IMR-90 (cell line): ENCODE data around the gene ATG9B. TPM values are rescaled to one million over a fixed set of nuclear protein-coding genes. Genes with fewer than 3 reads are reported as not detected.

Experiments
- ATAC-seq: fragments of 200-7000 bp; cut with Tn5 transposase; 2 replicates; pipeline ENCODE4 v1.9.1; 2020; ENCODE audit warnings: low read depth, mild to moderate bottlenecking, moderate library complexity
- BruUV-seq: library from RNA; stranded (reverse); fragments of 400-500 nt; replicated peaks from 2 replicates; lab custom pipeline; 2021; lab: Mats Ljungman, UMichigan
- CTCF ChIA-PET: fragments of 300-600 bp; formaldehyde crosslinking; extraction: SDS; loops from one replicate; lab custom pipeline; 2021; ENCODE audit warnings: antibody characterized with exemption; lab: Yijun Ruan, JAX
- POLR2A ChIA-PET: fragments of 300-600 bp; sonication (Branson Sonifier 250); formaldehyde crosslinking; loops from one replicate; lab custom pipeline; 2022; ENCODE audit warnings: antibody characterized with exemption; ENCODE audit not compliant: unreplicated experiment; lab: Charles Lee
- DNase-seq: peaks from one replicate; pipeline ENCODE4 v3.0.0; 2013
- H2AFZ ChIP-seq: replicated peaks from 2 replicates; pipeline ENCODE3; 2013; ENCODE audit warnings: low read length, mild to moderate bottlenecking; ENCODE audit not compliant: poor library complexity
- H2AK5ac ChIP-seq: 2 replicates; pipeline ENCODE4 v1.6.1; 2013; ENCODE audit warnings: low read depth, low read length, inconsistent platforms
- H2AK9ac ChIP-seq: replicated peaks from 2 replicates; pipeline ENCODE3; 2013; ENCODE audit warnings: mild to moderate bottlenecking, low read depth, low read length, moderate library complexity; ENCODE audit not compliant: poor library complexity
- H2BK120ac ChIP-seq: 2 replicates; pipeline ENCODE4 v1.6.1; 2013; ENCODE audit warnings: low read depth, low read length, inconsistent platforms
- H2BK15ac ChIP-seq: 3 replicates; pipeline ENCODE4 v1.6.1; 2013; ENCODE audit warnings: low read depth, low read length, inconsistent platforms
- H2BK20ac ChIP-seq: 2 replicates; pipeline ENCODE4 v1.6.1; 2013; ENCODE audit warnings: low read depth, mild to moderate bottlenecking, inconsistent platforms, low read length, moderate library complexity
- H2BK5ac ChIP-seq: 2 replicates; pipeline ENCODE4 v1.6.1; 2013; ENCODE audit warnings: mild to moderate bottlenecking, low read depth, low read length, inconsistent platforms; ENCODE audit not compliant: poor library complexity, severe bottlenecking
- H3K14ac ChIP-seq: replicated peaks from 2 replicates; pipeline ENCODE4 v1.6.1; 2013; ENCODE audit warnings: low read depth, low read length, inconsistent platforms
- H3K18ac ChIP-seq: 2 replicates; pipeline ENCODE4 v1.6.1; 2013; ENCODE audit warnings: low read depth, low read length, control low read depth
- H3K23ac ChIP-seq: 2 replicates; pipeline ENCODE4 v1.6.1; 2013; ENCODE audit warnings: low read depth, low read length, inconsistent platforms
- H3K27ac ChIP-seq: 2 replicates; pipeline ENCODE4 v1.5.1; 2013; ENCODE audit warnings: mild to moderate bottlenecking, control low read depth, low read length; ENCODE audit not compliant: insufficient read depth
- H3K27me3 ChIP-seq: 2 replicates; pipeline ENCODE4 v1.6.1; 2013; ENCODE audit warnings: low read length; ENCODE audit not compliant: control insufficient read depth, insufficient read depth
- H3K36me3 ChIP-seq: 2 replicates; pipeline ENCODE4 v1.6.1; 2013; ENCODE audit warnings: low read length, mixed read lengths; ENCODE audit not compliant: control insufficient read depth, insufficient read depth
- H3K4ac ChIP-seq: 2 replicates; pipeline ENCODE4 v1.6.1; 2013; ENCODE audit warnings: low read depth, low read length, inconsistent platforms
- H3K4me1 ChIP-seq: 2 replicates; pipeline ENCODE4 v1.6.1; 2013; ENCODE audit warnings: low read length, mixed read lengths; ENCODE audit not compliant: control insufficient read depth, insufficient read depth
- H3K4me2 ChIP-seq: 2 replicates; pipeline ENCODE4 v1.6.1; 2013; ENCODE audit warnings: low read depth, mild to moderate bottlenecking, control low read depth, low read length, moderate library complexity
- H3K4me3 ChIP-seq: 2 replicates; pipeline ENCODE4 v1.5.1; 2013; ENCODE audit warnings: low read depth, mild to moderate bottlenecking, control low read depth, low read length, moderate library complexity; ENCODE audit not compliant: insufficient read depth
- H3K56ac ChIP-seq: 2 replicates; pipeline ENCODE4 v1.6.1; 2013; ENCODE audit warnings: low read length, inconsistent platforms; ENCODE audit not compliant: insufficient read depth; ENCODE audit errors: extremely low read depth
- H3K79me1 ChIP-seq, 2 experiments: 2 replicates each; pipeline ENCODE4 v1.6.1; 2013; ENCODE audit warnings: low read length in 2 of 2, inconsistent platforms in 1 of 2, low read depth in 1 of 2
- H3K9ac ChIP-seq: 2 replicates; pipeline ENCODE4 v1.6.1; 2013; ENCODE audit warnings: low read depth, low read length, control low read depth
- H3K9me1 ChIP-seq: 2 replicates; pipeline ENCODE4 v1.6.1; 2013; ENCODE audit warnings: low read length, inconsistent platforms; ENCODE audit not compliant: insufficient read depth
- H3K9me3 ChIP-seq: 2 replicates; pipeline ENCODE4 v1.6.1; 2013; ENCODE audit warnings: low read length; ENCODE audit not compliant: control insufficient read depth, insufficient read depth
- H4K20me1 ChIP-seq: 2 replicates; pipeline ENCODE4 v1.6.1; 2013; ENCODE audit warnings: low read length, inconsistent platforms; ENCODE audit not compliant: insufficient read depth
- H4K5ac ChIP-seq: 2 replicates; pipeline ENCODE4 v1.6.1; 2013; ENCODE audit warnings: mild to moderate bottlenecking, low read depth, low read length, control low read depth
- H4K8ac ChIP-seq, 2 experiments: 2 replicates each; pipeline ENCODE4 v1.6.1; 2013; ENCODE audit warnings: low read depth in 2 of 2, low read length in 2 of 2, control low read depth in 1 of 2, inconsistent platforms in 1 of 2
- H4K91ac ChIP-seq: 2 replicates; pipeline ENCODE4 v1.6.1; 2013; ENCODE audit warnings: low read depth, low read length, inconsistent platforms; ENCODE audit not compliant: insufficient read depth
- POLR2A ChIP-seq: IDR thresholded peaks from 2 replicates; pipeline ENCODE4 v1.6.1; 2012; ENCODE audit warnings: mild to moderate bottlenecking, low read depth, low read length
- RCOR1 ChIP-seq: IDR thresholded peaks from 2 replicates; pipeline ENCODE4 v1.6.1; 2012; ENCODE audit warnings: mild to moderate bottlenecking, low read length, improper control_type of control experiment; ENCODE audit not compliant: insufficient replicate concordance
- RFX5 ChIP-seq: IDR thresholded peaks from 2 replicates; pipeline ENCODE4 v1.8.0; 2012; ENCODE audit warnings: low read depth, mild to moderate bottlenecking, low read length, moderate library complexity
- WGBS, 2 experiments: methylation state at CpG; one replicate each; pipeline versions ENCODE4 v1.1.5 to v1.1.7; 2013; ENCODE audit warnings: missing lambda C conversion rate in 2 of 2; ENCODE audit not compliant: insufficient read length in 1 of 2; ENCODE audit errors: extremely low coverage in 2 of 2; 5-methylcytosine and 5-hydroxymethylcytosine counted together
- dilution Hi-C: fragments of 300-500 bp; cut with HindIII; formaldehyde crosslinking; loops from one replicate; pipeline ENCODE4 v1.14.3; 2018; ENCODE audit warnings: low sequenced_read_pairs; ENCODE audit not compliant: unreplicated experiment
- in situ Hi-C: fragments of 300-500 bp; cut with MboI; formaldehyde crosslinking; loops from 3 replicates; pipeline ENCODE4 v1.14.3; 2019; ENCODE audit warnings: low sequenced_read_pairs, inconsistent platforms, mixed read lengths
- intact Hi-C: fragments of 100-400 bp; cut with micrococcal nuclease; formaldehyde crosslinking; loops from 2 replicates; pipeline ENCODE4 v1.10.0; 2022
- polyA plus RNA-seq, 3 experiments: library from polyadenylated mRNA; depleted of rRNA; stranded (reverse); fragments of >200 nt; gene quantifications; 2 replicates each; pipeline ENCODE4 v1.2.3, GENCODE V29; 2012; ENCODE audit warnings: low replicate concordance in 1 of 3
- total RNA-seq: library from RNA; depleted of rRNA; stranded (reverse); fragments of >200 nt; gene quantifications from 2 replicates; pipeline ENCODE4 v1.2.3, GENCODE V29; 2012

ATG9B gene
- total and polyA plus RNA-seq, 2 of the 4 experiments (the other 2 are of a cell fraction) = 0.18 to 0.91 TPM

DNA sequence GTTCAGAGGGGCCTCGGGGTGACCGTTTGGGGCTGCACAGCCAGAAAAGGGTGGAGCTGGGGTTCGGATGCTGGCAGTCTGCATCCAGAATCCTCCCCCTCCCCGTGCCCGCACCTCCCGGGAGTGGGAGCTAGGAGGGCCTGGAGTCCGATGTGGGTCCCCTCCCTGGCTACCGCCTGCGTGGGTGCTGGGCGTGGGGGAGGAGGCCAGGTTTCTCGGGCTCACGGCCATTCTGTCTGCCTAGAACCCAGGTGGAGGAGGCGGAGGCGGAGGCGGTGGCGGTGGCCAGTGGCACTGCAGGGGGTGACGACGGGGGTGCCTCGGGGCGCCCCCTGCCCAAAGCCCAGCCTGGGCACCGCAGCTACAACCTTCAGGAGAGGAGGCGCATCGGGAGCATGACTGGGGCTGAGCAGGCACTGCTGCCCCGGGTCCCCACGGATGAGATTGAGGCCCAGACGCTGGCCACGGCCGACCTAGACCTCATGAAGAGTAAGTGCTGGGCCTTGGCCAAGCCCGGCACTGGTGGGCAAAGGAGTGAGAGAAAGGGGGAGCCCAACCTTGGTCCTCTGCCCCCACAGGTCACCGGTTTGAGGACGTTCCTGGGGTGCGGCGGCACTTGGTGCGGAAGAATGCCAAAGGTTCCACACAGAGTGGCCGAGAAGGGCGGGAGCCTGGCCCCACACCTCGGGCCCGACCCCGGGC is 42.1 kb upstream of the ATG9B start:
- CTCF ChIA-PET = no interaction called here
- dilution Hi-C loops (no loop called here), in situ Hi-C loops (no loop called here)

More for the DNA sequence above, 42.1 kb upstream of the ATG9B start:
- no peak overlapping the region for H3K23ac ChIP-seq
- H3K36me3 ChIP-seq = peaks cover 65% of the 10 kb centered on the region
- TF ChIP-seq POLR2A = no peak
- no peak for TF ChIP-seq RCOR1
- TF ChIP-seq RFX5 = no peak
- no peak overlapping the region for H4K5ac ChIP-seq
- WGBS, 2 experiments = 92% methylated on average over 13 of the region's 39 CpGs; no CpG with 5 or more reads in 1 of the 2 experiments
- peaks cover 22 to 52% of the 10 kb centered on the region in 2 experiments for H3K79me1 ChIP-seq
- H3K9me3 ChIP-seq = no peaks in the 10 kb centered on the region
- H2BK20ac ChIP-seq = no peak overlapping the region
- no peak overlapping the region for H2BK120ac ChIP-seq
- no peak overlapping the region for H3K4me2 ChIP-seq
- no peak overlapping the region for H2AK9ac ChIP-seq
- peaks cover 26% of the 10 kb centered on the region for H4K20me1 ChIP-seq
- H3K14ac ChIP-seq = no peak overlapping the region
- DNase-seq = no peak
- POLR2A ChIA-PET = no interaction called here
- no peak overlapping the region for H3K4ac ChIP-seq
- no peak overlapping the region for H2BK5ac ChIP-seq
- no peak overlapping the region for H2BK15ac ChIP-seq
- H3K56ac ChIP-seq = no peak overlapping the region
- H4K8ac ChIP-seq = no peak overlapping the region
- H2AK5ac ChIP-seq = no peak overlapping the region
- intact Hi-C loops = no loop called here
- H3K9ac ChIP-seq = no peak overlapping the region
- no peak overlapping the region for H4K91ac ChIP-seq
- no peak for ATAC-seq
- no peaks in the 10 kb centered on the region for H3K27me3 ChIP-seq
- no peak overlapping the region for H2AFZ ChIP-seq
- H3K27ac ChIP-seq = no peak overlapping the region
- peaks cover 23% of the 10 kb centered on the region for H3K4me1 ChIP-seq
- H3K9me1 ChIP-seq = peaks cover 8% of the 10 kb centered on the region; the same call in 1 of the 2 replicates
- H3K4me3 ChIP-seq = no peak overlapping the region
- no peak overlapping the region for H3K18ac ChIP-seq
- no TSS peak for BruUV-seq
